OCI-LY7 (cell line): ENCODE measurements around the gene CEP20.

Experiments
- CTCF ChIP-seq: fragments of 200-600 bp; sonication (generic); conservative IDR thresholded peaks from 2 replicates; pipeline ENCODE4 v1.5.1; 2014; ENCODE audit warnings: mild to moderate bottlenecking, antibody characterized with exemption, low read length, moderate library complexity, mixed read lengths
- EZH2phosphoT487 ChIP-seq: fragments of 200-600 bp; sonication (generic); IDR thresholded peaks from 2 replicates; pipeline ENCODE4 v1.6.1; 2018; ENCODE audit warnings: low read depth, borderline replicate concordance, mild to moderate bottlenecking, mixed run types, antibody characterized with exemption, low read length, moderate library complexity, mixed read lengths

GRCh38 chr16:15899538-15900100 is 11.2 kb upstream of the CEP20 start:
- no peak for TF ChIP-seq CTCF
- no peak for TF ChIP-seq EZH2phosphoT487
